Measurements from ENCODE around the gene NAT8.
"Not testable (repeated sequence)": the region's sequence is repeated elsewhere in the genome, so short reads cannot be mapped to it uniquely, and the experiment has no call there.

- TF ChIP-seq CTCF, POLR2A (IDR thresholded peaks at IDR 0.05): not testable (repeated sequence)
Measured at GRCh38 chr2:73678008-73678407, 35.8 kb upstream of the NAT8 start.

Data from body of pancreas (tissue), 4 donors.